Measurements from ENCODE around the gene MGAT5.

Gene MGAT5

GRCh38 chr2:134247679-134248078 lies 6.2 kb upstream of the MGAT5 start:
- no peak for TF ChIP-seq CTCF (IDR thresholded peaks at IDR 0.05; ENCODE audit: control extremely low read depth, extremely low read depth, low read depth, missing control alignments)
- POLR2A ChIA-PET: no interaction called here
- CTCF ChIA-PET: interaction anchor here (1.0 to 1.8 kb wide), 5 partner anchors 8 to 129 kb away, joined by 3 to 4 read pairs (median 4); no protein-coding TSS in a partner anchor
- DNase-seq (ENCODE audit: extremely low spot score): no peak

- CTCF ChIA-PET: interaction anchor here (1.7 to 1.8 kb wide), 2 partner anchors 12 to 129 kb away, joined by 4 to 8 read pairs; no protein-coding TSS in a partner anchor
- no peak for TF ChIP-seq CTCF (IDR thresholded peaks at IDR 0.05; ENCODE audit: control extremely low read depth, extremely low read depth, low read depth, missing control alignments)
- POLR2A ChIA-PET: interaction anchor here (0.5 kb wide), 1 partner anchor 134 kb away, joined by 3 read pairs; no protein-coding TSS in a partner anchor
- DNase-seq (ENCODE audit: extremely low spot score): no peak
These were observed 5.0 kb upstream of the MGAT5 start for GRCh38 chr2:134248913-134249312.

GRCh38 chr2:134249755-134250154 lies 4.1 kb upstream of the MGAT5 start:
- POLR2A ChIA-PET: no interaction called here
- TF ChIP-seq CTCF (IDR thresholded peaks at IDR 0.05; ENCODE audit: control extremely low read depth, extremely low read depth, low read depth, missing control alignments): no peak
- CTCF ChIA-PET: interaction anchor here (1.0 to 1.7 kb wide), 8 partner anchors 11 to 162 kb away, joined by 3 to 10 read pairs (median 4); no protein-coding TSS in a partner anchor
- DNase-seq (ENCODE audit: extremely low spot score): no peak

GRCh38 chr2:134250840-134251461 lies 2.9 kb upstream of the MGAT5 start:
- ChIA-PET POLR2A (interaction anchor here (1.2 kb wide), 1 partner anchor 131 kb away, joined by 3 read pairs; no protein-coding TSS in a partner anchor), CTCF (interaction anchor here (0.7 to 1.8 kb wide), 17 partner anchors 10 to 161 kb away, joined by 3 to 10 read pairs (median 4); no protein-coding TSS in a partner anchor)
- TF ChIP-seq CTCF (IDR thresholded peaks at IDR 0.05; ENCODE audit: control extremely low read depth, extremely low read depth, low read depth, missing control alignments): no peak

GRCh38 chr2:134252092-134252750 lies 1.7 kb upstream of the MGAT5 start:
- ChIA-PET POLR2A (interaction anchor here (1.2 kb wide), 1 partner anchor 132 kb away, joined by 3 read pairs; no protein-coding TSS in a partner anchor), CTCF (interaction anchor here (1.0 to 3.2 kb wide), 7 partner anchors 7 to 25 kb away, joined by 3 to 25 read pairs (median 4); no protein-coding TSS in a partner anchor)
- no peak for DNase-seq (ENCODE audit: extremely low spot score)
- no peak for TF ChIP-seq CTCF (IDR thresholded peaks at IDR 0.05; ENCODE audit: control extremely low read depth, extremely low read depth, low read depth, missing control alignments)

More at GRCh38 chr2:134250840-134251461, 2.9 kb upstream of the MGAT5 start:
- DNase-seq (ENCODE audit: extremely low spot score): no peak

GRCh38 chr2:134253117-134253704 lies 661 bp upstream of the MGAT5 start:
- no peak for DNase-seq (ENCODE audit: extremely low spot score)
- TF ChIP-seq CTCF (IDR thresholded peaks at IDR 0.05; ENCODE audit: control extremely low read depth, extremely low read depth, low read depth, missing control alignments): no peak
- ChIA-PET CTCF (interaction anchor here (1.0 to 3.2 kb wide), 14 partner anchors 8 to 158 kb away, joined by 3 to 25 read pairs (median 4); no protein-coding TSS in a partner anchor), POLR2A (interaction anchor here (0.6 kb wide), 1 partner anchor 1681 kb away, joined by 4 read pairs; no protein-coding TSS in a partner anchor)

Data from GM10248 (cell line).